NCI-H82 treated with DMSO at 0.1 percent for 48 hours (cell line): ENCODE results near the gene BORCS5.
"Not testable (repeated sequence)": the region's sequence is repeated elsewhere in the genome, so short reads cannot be mapped to it uniquely, and the experiment has no call there.

Source experiments
- DNase-seq: peaks from one replicate; lab custom pipeline; 2025; ENCODE audit not compliant: unreplicated experiment; lab: John Stamatoyannopoulos, UW

BORCS5 gene

DNA sequence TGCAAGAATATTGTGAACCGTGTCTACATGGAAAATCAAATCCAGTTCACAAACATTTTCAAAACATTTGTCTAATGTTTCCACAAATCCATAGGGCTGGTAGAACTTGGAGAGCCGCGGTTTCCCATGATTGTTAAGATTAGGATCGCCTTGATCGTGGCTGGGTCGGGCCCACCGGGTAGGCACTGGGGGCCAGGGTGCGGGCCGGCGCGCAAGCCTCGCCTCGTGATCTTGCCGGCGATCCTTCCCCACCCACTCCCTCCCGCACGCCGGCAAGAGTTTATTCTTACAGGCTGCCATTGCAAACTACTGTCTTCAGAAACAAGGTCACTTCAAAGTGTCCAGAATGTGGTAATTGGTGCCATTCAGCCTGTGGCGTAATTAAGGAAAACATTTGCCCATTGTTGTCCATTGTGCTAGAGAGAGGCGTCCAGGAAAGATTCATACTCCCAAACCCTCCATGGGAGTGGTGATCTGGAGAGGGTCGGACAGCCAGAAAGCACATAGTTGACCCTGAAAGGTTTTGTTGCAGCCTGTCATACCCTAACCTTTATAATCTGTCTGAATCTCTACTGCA lies 95.5 kb downstream of the BORCS5 start:
- no peak for DNase-seq

DNA sequence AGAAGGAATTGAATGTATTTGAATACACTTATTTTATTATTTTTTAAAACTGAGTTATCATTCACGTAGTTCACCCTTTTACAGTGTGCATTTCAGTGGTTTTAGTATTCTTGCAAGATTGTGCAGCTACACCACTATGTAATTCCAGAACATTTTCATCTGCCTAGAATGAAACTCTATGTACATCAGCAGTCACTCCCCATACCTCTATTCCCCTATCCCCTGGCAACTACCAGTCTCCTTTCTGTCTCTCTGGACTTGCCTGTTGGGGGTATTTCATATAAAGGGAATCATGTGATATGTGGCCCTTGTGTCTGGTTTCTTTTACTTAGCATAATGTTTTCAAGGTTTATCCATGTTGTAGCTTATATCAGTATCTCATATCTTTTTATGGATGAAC lies 96.8 kb downstream of the BORCS5 start:
- no peak for DNase-seq

- DNase-seq: no peak
These were observed 97.4 kb downstream of the BORCS5 start for GRCh38 chr12:12454315-12454714.

DNA sequence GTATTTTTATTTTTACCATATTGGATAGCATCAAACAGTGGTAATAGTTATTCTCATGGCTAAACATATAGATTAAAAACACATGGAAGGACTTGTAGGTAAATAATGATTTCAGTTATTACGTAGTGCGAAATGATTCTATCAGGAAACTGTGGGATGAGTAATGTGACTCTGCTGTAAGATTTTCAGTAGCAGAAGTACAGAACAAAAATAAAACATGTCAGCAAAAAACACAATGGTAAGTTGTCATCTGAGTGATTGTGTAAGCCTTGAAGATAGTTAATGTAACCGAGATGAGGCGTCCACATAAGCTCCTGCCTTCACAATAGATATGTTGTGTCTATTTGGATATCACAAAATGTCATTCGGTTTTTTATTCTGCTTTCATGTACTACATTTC lies 99.8 kb downstream of the BORCS5 start:
- DNase-seq: no peak

- no peak for DNase-seq
These were observed 104.4 kb downstream of the BORCS5 start for GRCh38 chr12:12460935-12461922.

DNA sequence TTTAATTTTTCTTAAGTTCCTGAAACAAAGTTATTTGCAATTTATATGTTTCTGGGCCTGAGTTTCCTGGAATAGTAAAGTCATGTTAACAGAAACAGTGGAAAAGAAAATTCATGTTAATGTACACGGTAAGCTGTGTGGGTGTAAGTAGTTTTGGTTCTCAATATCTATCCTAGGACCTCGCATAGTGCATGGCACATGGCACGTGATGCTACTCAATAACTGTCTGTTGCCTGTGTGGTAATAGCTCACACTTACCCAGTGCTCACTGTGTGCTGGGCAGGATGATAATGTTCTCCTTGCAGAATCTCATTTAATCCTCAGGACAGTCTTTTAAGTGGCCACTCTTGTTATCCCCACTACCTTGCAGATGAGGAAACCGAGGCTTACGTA lies 105.0 kb downstream of the BORCS5 start:
- no peak for DNase-seq

DNA sequence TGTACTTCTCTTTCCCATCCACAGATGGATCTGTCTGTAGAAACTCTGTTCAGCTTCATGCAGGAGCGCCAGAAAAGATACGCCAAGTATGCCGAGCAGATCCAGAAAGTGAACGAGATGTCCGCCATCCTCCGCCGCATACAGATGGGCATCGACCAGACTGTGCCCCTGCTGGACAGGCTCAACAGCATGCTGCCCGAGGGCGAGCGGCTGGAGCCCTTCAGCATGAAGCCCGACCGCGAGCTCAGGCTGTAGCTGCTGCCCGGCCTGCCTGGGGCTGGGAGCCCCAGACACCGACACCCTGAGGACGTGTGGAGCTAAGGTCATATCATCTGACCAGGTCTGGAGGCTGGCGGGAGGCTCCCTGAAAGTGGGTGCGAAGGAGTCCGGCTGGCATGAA lies 108.6 kb downstream of the BORCS5 start:
- DNase-seq: no peak

- DNase-seq: no peak
These were observed 109.3 kb downstream of the BORCS5 start for GRCh38 chr12:12466157-12466556.

DNA sequence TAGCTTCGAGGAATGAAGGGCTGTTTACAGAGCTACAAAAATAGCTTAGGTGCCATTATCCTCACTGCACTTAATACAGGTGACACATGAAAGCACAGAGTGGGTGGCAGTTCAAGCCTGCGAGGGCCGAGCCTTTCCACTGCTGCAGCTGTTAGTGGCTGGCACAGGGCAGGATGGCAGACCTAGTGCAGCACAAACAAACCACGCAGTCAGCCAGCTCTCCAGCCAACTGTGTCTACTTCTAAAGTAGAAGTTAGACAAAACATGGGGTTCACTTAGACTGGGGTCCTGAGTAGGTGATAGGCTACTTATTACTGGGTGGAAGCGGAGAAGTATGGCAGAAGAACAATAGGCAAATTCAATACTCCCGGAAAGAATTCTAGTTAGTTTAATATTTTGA lies 110.4 kb downstream of the BORCS5 start:
- no peak for DNase-seq

DNA sequence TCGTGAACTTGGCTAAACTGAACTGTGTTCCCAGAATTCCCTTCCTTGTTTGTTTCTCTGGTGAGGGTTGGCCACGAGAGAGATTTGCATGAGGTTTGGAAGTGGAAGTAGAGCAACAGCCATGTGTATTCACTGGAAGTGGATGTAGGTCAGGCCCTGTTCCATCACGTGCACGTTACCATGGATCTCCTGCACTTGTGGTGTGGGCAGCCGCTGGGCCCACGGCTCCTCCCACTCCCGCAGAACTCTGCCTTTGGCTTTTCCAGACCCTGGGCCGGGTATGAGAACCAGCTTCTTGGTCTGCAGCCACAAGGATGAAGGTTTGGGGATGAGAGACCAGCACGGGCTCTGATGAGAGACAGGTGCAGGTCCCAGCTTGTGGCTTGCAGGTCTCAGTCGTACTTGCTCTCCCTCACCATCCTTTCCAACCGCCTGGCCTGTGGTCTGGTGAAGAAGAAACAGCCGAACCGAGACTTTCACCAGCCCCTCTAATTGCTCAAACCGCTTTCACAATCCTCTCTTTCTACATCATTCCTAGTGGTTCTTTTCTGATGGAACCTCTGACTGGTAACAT lies 110.9 kb downstream of the BORCS5 start:
- no peak for DNase-seq

DNA sequence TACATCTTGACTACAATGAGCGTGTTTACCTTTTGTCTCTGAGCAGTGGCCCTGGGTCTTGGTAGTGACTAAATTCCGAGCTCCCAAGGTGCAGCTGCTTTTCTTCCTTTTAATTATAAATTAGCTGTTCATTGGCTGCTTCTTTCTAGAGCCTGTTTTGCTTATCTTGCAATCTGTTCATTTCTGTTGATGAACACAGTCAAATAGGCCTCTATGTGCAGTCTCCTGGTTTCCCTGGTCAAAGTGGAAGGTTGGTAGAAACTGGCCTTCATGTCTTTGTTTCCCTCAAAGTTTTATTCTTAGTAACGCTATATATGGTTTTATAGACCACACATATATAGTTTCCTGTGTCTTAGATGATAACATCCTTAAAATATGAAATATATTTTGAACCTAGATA lies 111.7 kb downstream of the BORCS5 start:
- DNase-seq: no peak

- DNase-seq: no peak
These were observed 112.5 kb downstream of the BORCS5 start for GRCh38 chr12:12469386-12469785.

- DNase-seq: no peak
These were observed 114.0 kb downstream of the BORCS5 start for GRCh38 chr12:12470751-12471306.

- not testable (repeated sequence) for DNase-seq
These were observed 115.4 kb downstream of the BORCS5 start for GRCh38 chr12:12471982-12472961.

DNA sequence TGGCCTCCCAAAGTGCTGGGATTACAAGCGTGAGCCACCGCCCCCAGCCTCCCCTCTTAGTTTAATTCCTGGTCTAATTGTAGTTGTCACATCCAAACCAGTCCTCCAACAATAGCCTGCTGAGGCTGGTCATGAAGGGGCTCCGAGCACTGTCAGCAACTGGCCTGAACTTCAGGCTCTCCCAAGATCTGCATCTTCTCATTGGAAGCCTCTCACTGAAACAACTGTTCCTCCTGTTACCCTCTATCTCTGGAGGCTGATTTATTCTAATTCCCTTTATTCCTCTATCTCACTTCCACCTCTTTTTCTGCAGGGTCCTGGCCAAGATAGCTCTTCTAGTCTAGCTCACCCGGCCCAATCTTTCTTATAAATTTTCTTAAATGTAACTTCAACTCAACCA lies 116.3 kb downstream of the BORCS5 start:
- no peak for DNase-seq

GRCh38 chr12:12474471-12474928 lies 117.6 kb downstream of the BORCS5 start:
- DNase-seq: no peak

DNA sequence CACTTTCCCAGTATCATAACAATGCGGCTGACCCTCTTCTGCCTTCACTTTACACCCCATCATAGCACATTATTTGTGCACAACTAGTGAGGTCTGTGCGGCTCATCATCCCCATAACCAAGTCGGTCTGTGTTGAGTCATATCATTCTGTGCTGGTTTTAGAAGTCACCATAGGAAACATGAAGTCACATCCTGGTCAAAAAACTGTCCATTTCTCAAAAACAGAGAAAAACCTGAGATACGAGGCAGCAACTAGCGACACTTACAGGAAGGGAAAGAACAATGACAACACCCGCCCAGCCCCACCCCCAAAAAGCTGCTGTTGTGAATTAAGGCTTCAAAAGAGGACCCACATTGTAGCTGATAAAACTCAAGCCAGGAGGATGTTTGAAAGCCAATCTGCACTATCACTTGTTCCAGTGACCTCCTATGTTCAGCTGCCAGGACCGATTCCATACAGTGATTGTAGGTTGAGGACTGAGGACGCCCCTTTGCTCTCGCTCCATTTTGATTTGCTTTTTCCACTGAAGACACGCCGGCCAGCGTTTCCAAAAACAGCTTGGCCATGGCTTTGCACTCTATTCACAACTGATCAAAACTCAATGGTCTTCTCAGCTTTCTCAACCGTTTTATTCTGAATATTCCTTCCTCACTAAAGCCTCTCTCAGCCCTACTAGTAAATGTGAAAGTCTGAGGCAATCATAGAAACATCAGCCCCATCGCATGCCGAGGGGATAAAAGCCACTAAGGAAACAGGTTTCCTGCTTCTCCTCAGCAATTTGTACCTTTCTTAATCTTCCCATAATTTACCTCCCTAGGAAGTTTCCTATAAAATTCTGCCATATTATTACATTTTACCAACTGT lies 118.3 kb downstream of the BORCS5 start:
- DNase-seq: no peak

DNA sequence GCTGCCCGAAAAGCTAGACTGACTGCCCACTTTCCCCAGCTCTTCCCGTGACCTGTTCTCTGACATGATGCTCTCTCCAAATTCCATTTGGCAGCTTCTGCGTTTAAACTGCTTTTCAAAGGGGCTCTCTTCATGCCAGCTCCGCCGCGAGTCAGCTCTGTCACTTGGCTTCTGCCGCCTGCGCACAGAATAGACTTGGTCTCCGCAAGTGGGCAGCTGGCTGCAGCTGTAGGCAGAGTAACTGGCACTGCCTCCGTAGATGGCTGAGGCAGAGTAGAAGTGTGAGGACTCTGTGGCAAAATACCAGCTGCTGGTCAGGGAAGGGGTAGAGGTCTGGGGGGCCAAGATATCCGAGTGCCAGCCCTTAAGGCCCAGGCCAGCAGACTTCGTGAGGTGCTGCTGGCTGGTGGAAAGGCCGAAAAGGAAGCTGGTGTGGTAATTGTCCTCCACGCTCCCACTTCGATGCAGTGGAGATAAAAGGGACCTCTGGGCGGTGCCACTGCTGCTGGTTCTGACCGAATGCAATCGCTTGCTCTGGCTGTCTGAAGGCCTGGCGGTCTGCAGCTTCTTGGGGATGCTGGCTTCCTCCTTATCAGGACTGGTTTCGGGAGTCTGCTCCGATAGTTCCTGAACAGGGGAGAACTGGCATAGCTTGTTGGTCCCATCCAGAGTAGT lies 120.1 kb downstream of the BORCS5 start:
- DNase-seq: no peak

- DNase-seq: no peak
These were observed 120.6 kb downstream of the BORCS5 start for GRCh38 chr12:12477532-12477890.
